ENCODE data around the gene SMIM43. TPM values are rescaled to one million over a fixed set of nuclear protein-coding genes. Genes with fewer than 3 reads are reported as not detected.

The SMIM43 gene
- total and polyA plus RNA-seq, 2 of the 8 experiments (the other 6 are each of a cell fraction or from before 2014, with no cell fraction given) = 0.50 to 0.94 TPM

- H4K91ac ChIP-seq (replicated peaks; ENCODE audit: insufficient read length, low read length) = no peak overlapping the region
- no peak overlapping the region for H3K18ac ChIP-seq (ENCODE audit: extremely low read depth, low read length)
- WGBS, 2 experiments (ENCODE audit: extremely low coverage in 1 of 2, insufficient coverage in 1 of 2, insufficient read length in 1 of 2, insufficient replicate concordance in 2 of 2, low coverage in 1 of 2, low lambda C conversion rate in 2 of 2, missing lambda C conversion rate in 1 of 2) = 80% methylated on average over 1 of the region's 1 CpG; no CpG with 5 or more reads in 1 of the 2 experiments
- no peak for DNase-seq (ENCODE audit: low read depth in 1 of 2, low spot score in 2 of 2)
- H3K9ac ChIP-seq (replicated peaks in 1 of 4; ENCODE audit: extremely low read depth in 1 of 4, low read depth in 3 of 4, low read length in 3 of 4) = no peak overlapping the region
- H3K23me2 ChIP-seq (ENCODE audit: low read depth, low read length) = no peaks in the 10 kb centered on the region
- no peak overlapping the region for H3K4me3 ChIP-seq (ENCODE audit: extremely low read depth in 1 of 4, insufficient read depth in 2 of 4, low read depth in 3 of 4, low read length in 4 of 4)
- H2AFZ ChIP-seq (ENCODE audit: low read length) = no peak overlapping the region
- no peak overlapping the region for H4K5ac ChIP-seq (ENCODE audit: insufficient read length, low read depth, low read length)
- no peak overlapping the region for H2BK5ac ChIP-seq (ENCODE audit: low read depth, low read length)
- no peak overlapping the region for H2BK12ac ChIP-seq (ENCODE audit: low read depth, low read length)
- FAIRE-seq = no peak
- no peak overlapping the region for H2AK5ac ChIP-seq (ENCODE audit: low read depth, low read length)
- no peak overlapping the region for H3K27ac ChIP-seq (ENCODE audit: low read depth, low read length)
- ChIA-PET CTCF (ENCODE audit: partially characterized antibody) (interaction anchor here (0.6 to 3.7 kb wide), 16 partner anchors 11 to 263 kb away, joined by 3 to 20 read pairs (median 4); partner anchors contain the start of genes ANXA5 and SMIM43), POLR2A (ENCODE audit: partially characterized antibody) (interaction anchor here (1.1 kb wide), 1 partner anchor 28 kb away, joined by 3 read pairs; no protein-coding TSS in a partner anchor)
- H3K23ac ChIP-seq (ENCODE audit: insufficient read length) = no peak overlapping the region
- H3K4me2 ChIP-seq (ENCODE audit: insufficient read depth in 1 of 2, low read depth in 2 of 2, low read length in 2 of 2) = no peak overlapping the region
- H4K20me1 ChIP-seq (replicated peaks in 1 of 2; ENCODE audit: control insufficient read depth in 1 of 2, insufficient read depth in 2 of 2, low read length in 2 of 2) = no peaks in the 10 kb centered on the region
- no peak overlapping the region for H4K8ac ChIP-seq (ENCODE audit: extremely low read depth, insufficient read depth, low read length)
- no peak overlapping the region for H3K14ac ChIP-seq (ENCODE audit: insufficient read length)
- H3K4ac ChIP-seq (replicated peaks; ENCODE audit: insufficient read length, low read depth, low read length) = no peak overlapping the region
- no peak overlapping the region for H2BK15ac ChIP-seq (ENCODE audit: low read length)
- no peaks in the 10 kb centered on the region for H3K79me1 ChIP-seq (ENCODE audit: low read depth, low read length)
- no peak overlapping the region for H3K56ac ChIP-seq (replicated peaks; ENCODE audit: insufficient read length, low read depth, low read length)
- H2BK120ac ChIP-seq (replicated peaks; ENCODE audit: low read depth, low read length) = no peak overlapping the region
- no peaks in the 10 kb centered on the region for H3K9me3 ChIP-seq (ENCODE audit: insufficient read depth in 2 of 2, low read depth in 1 of 2, low read length in 1 of 2)
- no peaks in the 10 kb centered on the region for H3K79me2 ChIP-seq (ENCODE audit: control insufficient read depth in 1 of 2, insufficient read depth in 2 of 2, low read length in 2 of 2)
- H3K4me1 ChIP-seq (replicated peaks in 1 of 4; ENCODE audit: control insufficient read depth in 3 of 4, insufficient read depth in 4 of 4, low read length in 3 of 4) = peaks cover 0 to 4% (median 0%) of the 10 kb centered on the region in 4 experiments; a peak in 1 of 7 replicates
- no peaks in the 10 kb centered on the region for H3K36me3 ChIP-seq (ENCODE audit: control insufficient read depth in 2 of 4, insufficient read depth in 4 of 4, low read length in 3 of 4)
- H2BK20ac ChIP-seq (ENCODE audit: low read length) = no peak overlapping the region
- no peaks in the 10 kb centered on the region for H3K27me3 ChIP-seq (replicated peaks in 1 of 4; ENCODE audit: control insufficient read depth in 3 of 4, extremely low read depth in 1 of 4, insufficient read depth in 3 of 4, low read length in 3 of 4)
- TF ChIP-seq BCL11A (IDR thresholded peaks at IDR 0.05; ENCODE audit: low read depth in 2 of 2, low read length in 2 of 2) (no peak), POU5F1 (IDR thresholded peaks at IDR 0.05; ENCODE audit: low read depth, low read length) (no peak), ATF3 (IDR thresholded peaks at IDR 0.05; ENCODE audit: insufficient read depth, low read depth, low read length) (no peak), POLR2A (IDR thresholded peaks at IDR 0.05; ENCODE audit: control extremely low read depth in 1 of 2, low read depth in 2 of 2, low read length in 2 of 2) (no peak), RXRA (IDR thresholded peaks at IDR 0.05; ENCODE audit: insufficient read depth, low read depth, low read length) (no peak), ASH2L (IDR thresholded peaks at IDR 0.05; ENCODE audit: low read length) (no peak), SAP30 (IDR thresholded peaks at IDR 0.05; ENCODE audit: insufficient read depth, insufficient replicate concordance, low read length) (no peak), RAD21 (IDR thresholded peaks at IDR 0.05 in 1 of 2, conservative IDR thresholded peaks at IDR 0.05 in 1 of 2; ENCODE audit: low read depth in 2 of 2, low read length in 2 of 2) (no peak), CHD2 (IDR thresholded peaks at IDR 0.05; ENCODE audit: low read length) (no peak), RBBP5 (IDR thresholded peaks at IDR 0.05; ENCODE audit: borderline replicate concordance, low read depth, low read length) (no peak), USF2 (IDR thresholded peaks at IDR 0.05; ENCODE audit: low read length) (no peak), POLR2AphosphoS5 (IDR thresholded peaks at IDR 0.05; ENCODE audit: low read depth, low read length) (no peak)
Observed at GRCh38 chr4:121724671-121725070, 40.3 kb downstream of the SMIM43 start.

All from H1 (cell line).